Measurements from ENCODE around the gene CACUL1.

Gene CACUL1

DNA sequence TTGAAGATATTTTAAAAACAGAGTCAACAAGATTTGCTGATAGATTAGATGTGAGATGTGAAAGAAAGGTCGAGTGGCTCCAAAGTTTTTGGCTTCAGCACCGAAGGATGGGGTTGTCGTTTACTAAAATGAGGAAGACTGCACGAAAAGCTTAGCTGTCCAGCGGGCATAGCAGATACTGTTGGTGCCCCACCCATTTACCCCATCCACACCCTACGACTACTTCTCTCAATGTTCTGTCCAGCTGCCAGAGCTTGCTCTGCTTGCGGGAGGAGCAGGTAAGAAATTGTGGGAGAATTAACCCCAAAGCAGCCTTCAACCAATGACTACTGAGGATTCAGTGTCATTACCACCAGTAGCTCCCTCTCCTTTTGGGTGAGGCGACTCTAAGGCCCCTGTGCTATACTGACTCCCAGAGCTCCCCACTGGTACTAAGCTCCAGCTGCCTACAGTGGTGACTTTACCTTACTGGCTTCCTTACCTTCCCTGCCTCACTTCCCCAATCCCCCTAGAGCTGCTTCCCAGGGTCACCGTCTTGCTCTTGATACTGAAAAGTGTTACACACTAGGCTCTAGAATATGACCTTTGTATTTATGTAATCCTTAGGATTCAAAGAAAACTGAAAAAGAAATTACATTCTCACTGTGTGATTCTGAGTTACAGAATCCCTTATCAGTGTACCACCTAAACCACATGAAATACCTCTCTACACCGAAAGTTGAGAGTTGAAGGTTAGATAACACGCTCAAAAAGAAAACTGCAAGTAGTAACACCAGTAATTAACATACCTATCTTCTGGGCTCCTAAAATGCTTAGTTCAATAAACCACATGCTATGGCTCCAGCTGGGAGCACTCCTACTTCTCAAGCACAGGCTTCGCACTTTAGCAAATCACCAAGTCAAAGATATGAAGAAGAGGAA is 22.3 kb downstream of the CACUL1 start:
- no peak for DNase-seq

DNA sequence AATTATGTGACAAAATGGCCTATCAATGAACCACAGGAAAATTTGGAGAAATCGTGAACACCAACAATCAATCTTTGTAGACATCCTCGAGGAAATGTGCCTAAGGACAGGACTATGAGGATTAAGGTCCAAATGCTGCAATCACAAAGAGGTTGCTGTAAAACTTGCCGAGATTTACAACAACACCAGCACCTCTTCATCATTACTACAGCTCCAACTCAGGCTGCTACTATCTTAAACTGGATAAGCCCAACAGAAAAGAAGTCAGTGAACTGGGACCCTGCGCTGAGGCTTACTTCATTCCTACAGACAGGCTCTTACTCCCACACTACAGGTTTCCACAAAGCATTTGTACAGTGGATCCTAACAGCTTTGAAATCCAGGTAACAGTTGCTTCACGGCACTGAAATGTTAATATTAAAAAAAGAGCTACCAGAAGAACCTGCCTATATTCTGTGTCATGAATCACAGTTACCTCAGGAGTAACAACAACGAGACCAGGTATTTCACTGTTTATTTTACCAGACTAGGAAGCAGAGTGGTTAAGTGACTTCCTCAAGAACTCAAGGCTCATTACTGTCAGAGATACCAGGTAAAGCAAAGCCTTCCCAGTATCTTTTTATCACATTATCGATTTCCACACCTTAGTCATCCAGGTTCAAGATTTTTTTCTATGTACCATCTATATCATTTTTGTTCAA is 23.9 kb downstream of the CACUL1 start:
- DNase-seq = no peak

DNA sequence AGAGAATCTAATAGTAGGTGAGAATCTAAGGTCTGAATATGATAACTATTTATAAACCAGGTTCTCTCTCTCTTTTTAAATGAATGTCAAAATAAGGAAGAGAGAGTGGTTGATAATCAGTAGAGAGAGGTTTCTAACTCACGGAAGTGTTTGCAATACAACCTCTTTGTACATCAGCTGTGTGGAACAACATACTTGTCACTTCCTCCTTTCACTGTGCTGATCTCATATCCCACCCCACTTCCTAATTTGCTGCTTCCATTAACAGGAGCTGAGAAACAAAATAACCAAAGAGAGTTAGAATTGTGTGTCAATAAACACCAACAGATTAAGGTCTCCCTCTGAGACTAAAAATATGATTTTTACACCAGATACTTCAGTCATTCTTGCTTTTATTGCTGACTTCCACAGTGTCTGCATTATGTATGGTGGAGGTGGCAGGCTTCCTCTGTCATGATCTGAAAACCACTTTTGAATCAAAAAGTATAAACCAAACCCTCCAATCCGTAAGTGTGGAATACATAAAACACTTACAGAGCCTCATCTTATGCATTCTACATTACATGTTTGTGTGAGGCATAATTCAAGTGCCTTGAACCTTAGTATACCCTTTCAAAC is 25.0 kb downstream of the CACUL1 start:
- no peak for DNase-seq

DNA sequence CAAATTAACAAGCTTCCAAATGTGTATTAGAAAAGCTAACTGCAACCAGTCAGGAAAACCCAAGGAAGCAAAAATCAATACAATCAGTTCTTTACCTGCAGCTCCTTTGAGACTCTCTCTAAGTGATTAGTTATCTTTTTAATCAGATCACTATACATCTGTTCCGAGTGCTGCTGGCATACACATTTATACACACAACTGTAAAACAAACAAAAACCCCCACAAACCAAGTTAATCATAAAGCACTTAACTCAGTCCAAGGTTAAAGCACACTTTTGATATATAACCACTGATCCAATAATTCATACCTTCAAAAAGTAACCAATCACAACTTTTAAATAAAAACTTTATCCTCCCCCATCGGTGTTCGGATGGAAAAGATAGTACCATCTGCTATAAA is 25.6 kb downstream of the CACUL1 start:
- DNase-seq = no peak

DNA sequence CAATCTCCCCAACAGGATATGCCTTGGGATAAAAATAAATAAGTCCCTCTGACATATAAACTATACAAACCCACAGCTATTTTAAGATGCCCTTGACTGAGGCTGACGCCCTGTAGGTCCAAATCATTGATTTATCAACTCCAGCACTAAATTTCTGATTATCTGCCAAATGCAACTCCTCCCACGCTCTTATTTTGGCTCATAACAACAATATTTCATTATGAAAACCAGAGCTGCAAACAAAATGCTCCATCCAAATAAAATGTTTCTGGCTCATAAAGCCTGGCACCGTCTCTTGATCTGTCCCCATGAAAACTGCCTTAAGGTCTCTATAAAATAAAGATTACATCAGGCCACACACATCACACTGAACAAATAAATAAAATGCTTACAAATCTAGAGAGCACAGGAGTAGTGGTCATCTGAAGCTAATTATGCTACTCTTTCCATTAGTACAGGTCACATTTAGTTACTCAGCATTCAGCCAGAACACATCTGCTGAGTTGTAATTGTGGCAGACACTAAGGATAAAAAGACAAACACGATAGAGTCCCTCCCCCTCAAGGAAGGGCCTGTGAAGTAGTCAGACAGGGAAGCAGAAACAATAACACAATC is 28.8 kb downstream of the CACUL1 start:
- no peak for DNase-seq

DNA sequence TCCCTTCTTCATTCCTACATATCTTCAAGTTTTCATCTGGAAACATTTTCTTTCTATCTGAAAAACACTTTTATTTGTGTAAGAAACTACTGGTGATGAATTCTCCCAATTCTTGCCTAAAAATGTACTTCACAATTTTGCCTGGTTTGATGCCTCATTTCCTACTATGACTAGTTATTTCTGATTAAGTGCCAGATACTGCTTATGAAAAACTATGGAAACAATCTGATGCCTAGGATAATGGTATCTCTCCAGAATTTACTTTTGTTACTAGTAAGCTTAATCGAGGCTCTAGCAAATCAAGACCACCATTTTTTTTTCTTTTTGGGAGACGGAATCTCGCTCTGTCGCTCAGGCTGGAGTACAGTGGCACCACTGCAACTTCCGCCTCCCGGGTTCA is 31.3 kb downstream of the CACUL1 start:
- no peak for DNase-seq

DNA sequence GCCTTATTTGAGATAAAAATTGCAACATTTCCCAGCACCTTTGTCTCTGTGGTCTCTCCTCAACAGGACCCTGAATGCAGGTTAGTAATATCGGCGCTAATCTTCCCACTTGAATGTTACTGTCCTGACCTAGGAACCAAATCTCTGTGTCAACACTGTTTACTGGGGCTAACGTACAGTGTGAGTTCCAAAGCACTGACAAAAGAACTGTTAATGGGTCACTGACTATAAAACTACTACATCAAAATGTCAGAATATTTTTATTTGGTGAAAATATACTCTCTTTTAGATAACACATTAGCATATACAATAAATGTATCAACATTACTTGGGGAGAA is 33.3 kb downstream of the CACUL1 start:
- DNase-seq = no peak

DNA sequence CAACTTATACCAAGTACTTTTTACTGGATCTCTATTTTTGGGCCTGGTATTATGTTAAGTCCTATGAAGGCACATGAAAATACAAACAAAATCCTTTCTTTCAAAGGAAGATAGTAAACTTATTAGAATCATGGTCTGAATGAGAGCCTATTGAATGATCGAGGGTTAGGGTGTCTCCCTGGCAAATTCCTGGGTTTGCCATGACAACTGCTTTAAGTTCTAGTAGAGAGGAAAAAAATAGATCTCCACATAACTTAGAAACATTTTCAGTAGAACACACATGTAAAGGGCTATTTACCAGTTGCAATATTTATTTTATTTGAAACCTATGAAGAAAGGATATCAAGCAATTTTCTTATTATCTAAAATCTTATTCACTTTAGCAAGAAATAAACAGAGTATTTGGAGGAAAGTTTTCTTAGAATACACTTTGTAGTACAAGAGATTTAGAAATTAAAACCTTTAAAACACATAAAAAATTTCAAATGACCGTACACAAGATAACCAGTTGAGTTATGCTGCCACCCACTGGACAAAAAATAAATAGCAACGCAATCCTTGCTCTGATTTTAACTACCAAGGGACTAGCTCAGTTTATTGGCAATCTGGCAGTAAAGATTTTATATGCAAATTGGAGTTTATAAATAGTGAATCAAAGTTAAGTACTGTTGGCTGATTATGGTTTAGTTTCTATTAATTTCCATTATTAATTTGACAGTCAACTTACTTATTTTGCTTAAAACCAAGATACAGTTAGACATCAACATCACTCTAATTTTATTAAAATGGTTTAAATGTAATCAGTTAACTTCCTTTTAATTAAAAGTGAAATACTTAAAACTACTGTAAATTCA is 33.9 kb downstream of the CACUL1 start:
- DNase-seq = no peak

DNA sequence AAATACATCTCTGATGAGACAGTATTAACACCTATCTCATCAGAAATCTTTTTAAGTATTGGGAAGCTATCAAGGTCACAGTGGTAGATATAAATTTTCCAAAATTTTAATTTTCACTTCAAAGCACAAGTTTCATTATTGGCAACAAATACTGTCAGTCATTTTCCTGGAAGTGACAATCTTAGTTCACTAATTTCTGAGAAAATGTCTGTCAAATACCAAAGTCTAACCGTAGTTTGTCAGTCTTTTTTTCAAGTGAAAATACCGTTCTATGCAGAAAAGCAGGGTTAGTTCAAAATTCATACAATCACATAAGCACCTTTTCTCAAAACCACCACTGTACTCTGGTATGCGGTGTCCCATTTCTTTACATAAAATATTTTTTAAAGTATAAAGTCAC is 40.4 kb downstream of the CACUL1 start:
- DNase-seq = no peak

DNA sequence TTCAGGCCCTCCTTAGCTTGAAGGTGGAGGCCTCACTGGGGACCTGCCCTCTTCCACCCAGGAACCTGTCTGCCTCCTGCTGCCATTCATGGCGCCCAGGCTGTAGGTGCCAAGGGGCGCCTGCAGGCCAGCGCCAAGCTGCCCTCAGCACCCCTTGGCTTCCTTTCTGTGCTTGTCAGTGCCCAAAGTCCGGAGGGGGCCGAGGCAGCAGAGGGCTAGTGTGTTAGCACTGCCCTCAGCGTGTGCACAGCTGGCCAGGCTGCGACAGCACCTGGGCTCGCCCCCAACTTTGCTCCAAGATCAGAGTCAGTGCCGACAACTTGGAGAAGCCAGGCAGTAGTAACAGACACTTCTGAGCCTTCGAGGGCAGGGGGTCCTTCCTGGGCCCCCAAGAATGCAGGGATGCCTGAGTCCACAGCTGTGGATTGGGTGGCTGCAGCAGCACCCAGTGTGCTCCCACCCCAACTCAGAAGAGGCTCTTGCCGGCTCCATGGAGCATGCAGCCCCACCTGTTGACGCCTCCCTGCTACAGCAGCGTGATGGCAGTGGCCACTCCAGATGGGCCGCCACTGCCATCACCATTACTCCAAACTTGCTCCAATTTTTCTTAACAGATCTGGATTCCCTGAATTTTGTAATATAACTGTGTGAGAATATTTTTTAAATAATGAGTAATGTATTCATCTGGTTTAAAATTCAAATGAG is 41.7 kb downstream of the CACUL1 start:
- no peak for DNase-seq

DNA sequence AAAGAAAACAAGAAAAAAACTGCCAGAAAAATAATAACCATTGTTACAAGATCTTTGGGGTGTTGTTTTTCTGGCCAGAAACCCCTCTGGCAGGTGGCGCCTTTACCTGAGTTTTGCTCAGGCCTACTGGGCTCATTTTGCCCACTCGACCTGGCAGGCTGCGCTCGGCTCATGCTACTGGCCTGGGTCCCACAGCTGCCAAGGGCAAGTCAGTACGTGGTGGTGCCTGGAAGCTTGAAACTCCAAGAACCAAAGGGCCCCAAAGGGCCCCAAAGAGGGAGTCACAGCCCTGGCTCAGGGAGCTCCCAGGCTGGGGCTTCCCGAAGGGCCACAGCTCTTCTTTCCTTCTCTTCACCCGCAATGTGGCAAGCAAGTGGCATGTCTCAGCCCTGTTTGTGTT is 42.7 kb downstream of the CACUL1 start:
- DNase-seq = no peak

DNA sequence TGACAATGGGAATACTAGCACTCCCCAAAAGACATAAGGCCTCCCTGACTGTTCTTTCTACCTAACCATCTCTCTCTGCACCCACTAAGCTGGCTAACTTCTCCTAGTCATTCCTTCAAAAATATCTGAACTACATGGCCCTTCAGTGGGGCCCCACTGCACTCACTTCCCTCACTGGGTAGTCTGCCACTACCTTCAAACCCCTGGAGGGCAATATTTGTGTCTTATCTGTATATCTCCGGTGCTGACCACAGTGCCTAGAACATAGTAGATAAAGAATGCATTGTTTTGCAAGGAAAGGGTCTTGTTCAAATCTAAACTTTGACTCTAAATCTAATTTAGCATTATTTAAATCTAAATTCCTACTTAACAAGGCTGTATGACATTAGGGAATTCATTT is 44.3 kb downstream of the CACUL1 start:
- DNase-seq = no peak

DNA sequence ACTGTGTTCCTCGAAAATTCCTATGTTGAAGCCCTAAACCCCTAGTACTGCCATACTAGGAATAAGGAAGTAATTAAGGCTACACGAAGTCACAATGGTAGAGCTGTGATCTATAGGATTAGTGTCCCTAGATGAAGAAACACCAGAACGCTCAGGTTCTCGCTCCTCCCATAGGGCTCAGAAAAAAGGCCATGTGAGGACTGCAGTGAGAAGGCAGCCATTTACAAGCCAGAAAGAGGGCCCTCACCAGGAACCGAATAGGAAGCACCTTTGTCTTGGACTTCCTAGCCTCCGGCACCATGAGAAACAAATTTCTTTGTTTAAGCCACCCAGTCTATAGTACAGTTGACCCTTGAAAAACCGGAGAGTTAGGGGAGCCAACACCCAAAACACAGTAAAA is 46.2 kb downstream of the CACUL1 start:
- DNase-seq = no peak

DNA sequence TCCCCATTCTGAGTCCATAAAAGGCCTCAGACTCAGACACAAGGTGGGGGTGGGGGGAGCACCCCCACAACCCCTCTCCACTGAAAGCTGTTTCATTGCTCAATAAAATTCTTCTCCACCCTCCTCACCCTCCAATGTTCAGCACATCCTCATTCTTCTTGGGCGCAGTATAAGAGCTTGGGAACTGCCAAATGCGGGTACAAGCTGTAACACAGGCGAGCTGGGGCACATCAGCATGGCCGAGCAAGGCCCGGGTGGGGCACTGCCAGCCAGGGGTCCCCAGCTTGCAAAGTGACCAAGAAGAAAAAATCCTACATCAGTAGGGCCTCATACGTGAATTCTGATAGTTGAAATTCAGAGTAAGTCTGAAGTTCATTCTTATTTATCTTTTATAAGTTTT is 50.1 kb downstream of the CACUL1 start:
- DNase-seq = no peak

DNA sequence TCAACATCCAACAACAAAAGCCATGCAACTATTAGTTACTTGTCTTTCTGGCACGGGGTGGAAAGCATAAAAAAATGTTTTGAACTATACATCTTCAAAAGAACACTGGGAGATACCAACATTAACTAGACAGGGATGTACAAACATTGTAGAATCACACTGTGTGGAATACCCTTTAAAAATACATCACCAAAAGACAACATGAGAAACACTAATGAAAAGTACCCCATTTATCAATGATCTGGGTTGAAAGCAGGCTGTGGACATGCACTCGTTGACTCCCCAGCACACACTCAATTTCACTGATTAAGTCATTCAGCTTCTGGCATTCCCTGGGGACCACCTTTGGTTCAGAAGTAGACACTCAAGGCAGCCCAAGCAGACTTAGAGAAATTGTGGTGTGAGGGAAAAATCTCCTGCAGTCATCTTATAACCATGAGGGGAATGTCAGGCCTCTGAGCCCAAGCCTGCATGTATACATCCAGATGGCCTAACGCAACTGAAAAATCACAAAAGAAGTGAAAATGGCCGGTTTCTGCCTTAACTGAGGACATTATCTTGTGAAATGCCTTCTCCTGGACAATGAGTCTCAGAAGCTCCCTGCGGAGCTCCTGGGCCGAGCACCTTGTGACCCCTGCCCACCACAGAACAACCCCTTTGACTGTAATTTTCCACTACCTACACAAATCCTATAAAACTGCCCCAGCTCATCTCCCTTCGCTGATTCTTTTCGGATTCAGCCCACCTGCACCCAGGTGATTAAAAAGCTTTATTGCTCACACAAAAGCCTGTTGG is 53.0 kb downstream of the CACUL1 start:
- DNase-seq = no peak

DNA sequence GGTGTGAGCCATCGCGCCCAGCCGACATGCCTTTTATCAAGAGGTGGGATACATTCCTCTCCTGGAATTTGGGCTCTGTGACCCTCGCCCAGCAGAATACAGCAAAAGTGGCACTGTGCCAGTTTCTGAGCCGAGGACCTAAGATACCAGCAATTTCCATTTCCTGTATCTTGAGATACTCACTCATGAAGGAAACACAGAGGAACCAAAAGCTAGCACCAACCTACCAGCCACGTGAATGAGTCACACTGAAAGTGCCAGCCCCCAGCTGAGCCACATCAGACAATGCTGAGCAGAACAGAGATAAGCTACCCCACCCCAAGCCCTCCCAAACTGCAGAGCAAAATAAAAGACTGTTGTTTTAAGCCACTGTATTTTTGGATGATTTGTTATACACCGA is 56.3 kb downstream of the CACUL1 start:
- DNase-seq = no peak

DNA sequence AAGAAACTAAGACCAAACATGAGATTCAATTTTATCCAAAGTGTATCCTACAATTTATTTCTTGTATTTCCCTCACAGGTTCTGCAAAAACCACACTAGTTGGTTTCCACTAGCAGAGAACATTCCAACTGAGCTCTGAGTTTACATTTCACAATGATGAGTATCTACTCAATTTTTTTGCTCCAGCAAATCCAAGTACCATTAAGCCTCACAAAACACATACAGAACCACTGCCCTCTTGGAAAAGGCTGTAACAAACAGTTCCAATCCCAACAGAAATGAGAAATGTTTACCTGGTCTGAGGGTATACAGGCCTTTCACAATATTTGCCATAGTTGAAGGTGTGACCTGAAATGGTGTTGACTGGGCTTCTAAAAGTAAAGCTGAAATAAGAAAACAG is 59.9 kb downstream of the CACUL1 start:
- no peak for DNase-seq

DNA sequence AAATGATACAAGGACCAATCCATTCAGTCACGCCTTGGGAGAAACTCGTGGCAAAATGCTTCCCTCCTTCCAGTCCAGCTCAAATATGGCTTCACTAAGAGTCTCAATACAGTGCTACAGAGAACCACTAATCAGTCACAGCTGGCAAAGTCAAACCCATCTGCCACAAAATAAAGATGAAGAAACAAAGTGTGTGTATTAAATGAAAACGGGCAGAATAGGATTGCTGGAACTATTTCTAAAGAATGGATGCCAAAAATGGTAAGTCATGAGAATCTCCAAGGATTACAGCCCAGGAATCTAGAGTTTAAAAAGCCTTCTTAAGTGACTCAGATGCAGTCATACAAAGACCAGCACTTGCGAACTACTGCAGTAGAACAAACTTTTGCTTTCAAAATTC is 61.9 kb downstream of the CACUL1 start:
- no peak for DNase-seq

DNA sequence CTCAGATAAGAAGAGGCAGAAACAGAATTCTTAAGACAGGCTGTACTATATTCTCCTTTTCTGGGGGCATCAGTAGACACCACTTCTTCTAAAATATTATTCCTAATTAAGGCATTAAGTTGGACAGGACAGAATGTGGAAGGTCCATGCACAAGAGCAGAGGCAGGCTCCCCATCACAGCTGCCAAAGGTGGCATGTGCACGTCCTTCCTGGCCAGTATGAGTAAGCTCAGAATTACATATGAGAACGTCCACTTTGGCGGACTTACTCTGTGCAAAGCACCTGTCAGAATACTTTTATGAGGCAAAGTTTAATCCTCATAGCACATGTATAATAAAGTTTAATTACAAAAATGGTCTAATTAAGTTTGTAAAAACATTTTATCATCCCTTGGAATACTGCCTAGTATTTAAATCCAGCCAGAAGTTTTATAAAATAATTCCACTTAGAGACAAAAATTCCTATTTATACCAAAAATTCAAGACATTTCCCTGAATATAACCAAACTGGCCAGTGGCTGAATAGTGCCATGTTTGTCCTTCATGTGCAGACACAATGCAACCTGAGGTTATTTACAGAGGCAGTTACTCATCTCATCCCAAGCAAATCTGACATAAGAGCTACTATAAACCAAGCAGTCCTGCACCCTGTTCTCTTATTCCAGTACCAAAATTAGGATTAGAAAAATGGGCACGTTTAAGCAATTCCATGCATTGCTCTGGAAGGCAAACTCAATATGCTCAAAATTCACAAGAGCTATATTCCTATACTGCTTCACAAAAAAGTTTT is 65.5 kb downstream of the CACUL1 start:
- no peak for DNase-seq

DNA sequence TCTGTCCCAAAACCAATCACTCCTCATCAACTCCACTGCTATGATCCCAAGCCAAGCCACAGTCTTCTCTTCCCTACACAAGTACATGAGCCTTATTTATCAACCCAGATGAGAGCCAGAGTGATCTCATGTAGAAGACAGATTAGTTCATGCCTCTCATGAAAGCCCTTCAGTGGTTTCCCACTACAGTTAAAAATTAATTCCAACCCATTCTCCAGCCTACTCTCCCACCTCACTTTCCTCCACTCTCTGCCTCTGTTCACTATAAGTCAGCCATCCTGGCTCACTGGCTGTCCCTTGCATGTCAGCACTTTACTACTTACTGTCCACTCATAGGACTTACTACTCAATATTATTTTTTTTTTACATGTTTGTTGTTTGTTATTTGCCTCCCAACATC is 67.3 kb downstream of the CACUL1 start:
- no peak for DNase-seq

All from NCI-H2107 (cell line).